Left colon (tissue), 2 donors: ENCODE results near the gene STK36. TPM values are rescaled to one million over a fixed set of nuclear protein-coding genes. Genes with fewer than 3 reads are reported as not detected.
A peak's percentile ranks its signal among the peaks of the same experiment; 100 is the strongest.

Experiments
- ATAC-seq: fragments of 200-7000 bp; cut with Tn5 transposase; one replicate; pipeline ENCODE4 v1.9.1; 2020; ENCODE audit warnings: mild to moderate bottlenecking, moderate library complexity
- DNase-seq, 2 donors: peaks; one replicate each; pipeline ENCODE4 v3.0.0-alpha.2; 2020
- intact Hi-C, 2 donors: fragments of 100-400 bp; cut with DNase I in 1 of 2; cut with micrococcal nuclease in 1 of 2; formaldehyde crosslinking; loops; one replicate each; pipeline versions ENCODE4 v1.11.2 to v1.14.0; 2022; cut with DNase I, micrococcal nuclease
- long read RNA-seq: library from polyadenylated mRNA; unstranded; transcript quantifications from one replicate; pipeline ENCODE4 v2.0.0, GENCODE V29; 2021
- total RNA-seq, 2 donors: library from RNA; stranded (reverse); fragmentation: NEBNext Ultra II Directional; extraction: Animal tissue kit (Norgen Biotek cat#: 25700); gene quantifications; one replicate each; pipeline ENCODE4 v1.2.1, GENCODE V29; 2021
- donor health status: DM: no; HTN: no; CAD: no.
- donor health status: DM: yes; HTN: yes; CAD: no.

The STK36 gene, protein sequence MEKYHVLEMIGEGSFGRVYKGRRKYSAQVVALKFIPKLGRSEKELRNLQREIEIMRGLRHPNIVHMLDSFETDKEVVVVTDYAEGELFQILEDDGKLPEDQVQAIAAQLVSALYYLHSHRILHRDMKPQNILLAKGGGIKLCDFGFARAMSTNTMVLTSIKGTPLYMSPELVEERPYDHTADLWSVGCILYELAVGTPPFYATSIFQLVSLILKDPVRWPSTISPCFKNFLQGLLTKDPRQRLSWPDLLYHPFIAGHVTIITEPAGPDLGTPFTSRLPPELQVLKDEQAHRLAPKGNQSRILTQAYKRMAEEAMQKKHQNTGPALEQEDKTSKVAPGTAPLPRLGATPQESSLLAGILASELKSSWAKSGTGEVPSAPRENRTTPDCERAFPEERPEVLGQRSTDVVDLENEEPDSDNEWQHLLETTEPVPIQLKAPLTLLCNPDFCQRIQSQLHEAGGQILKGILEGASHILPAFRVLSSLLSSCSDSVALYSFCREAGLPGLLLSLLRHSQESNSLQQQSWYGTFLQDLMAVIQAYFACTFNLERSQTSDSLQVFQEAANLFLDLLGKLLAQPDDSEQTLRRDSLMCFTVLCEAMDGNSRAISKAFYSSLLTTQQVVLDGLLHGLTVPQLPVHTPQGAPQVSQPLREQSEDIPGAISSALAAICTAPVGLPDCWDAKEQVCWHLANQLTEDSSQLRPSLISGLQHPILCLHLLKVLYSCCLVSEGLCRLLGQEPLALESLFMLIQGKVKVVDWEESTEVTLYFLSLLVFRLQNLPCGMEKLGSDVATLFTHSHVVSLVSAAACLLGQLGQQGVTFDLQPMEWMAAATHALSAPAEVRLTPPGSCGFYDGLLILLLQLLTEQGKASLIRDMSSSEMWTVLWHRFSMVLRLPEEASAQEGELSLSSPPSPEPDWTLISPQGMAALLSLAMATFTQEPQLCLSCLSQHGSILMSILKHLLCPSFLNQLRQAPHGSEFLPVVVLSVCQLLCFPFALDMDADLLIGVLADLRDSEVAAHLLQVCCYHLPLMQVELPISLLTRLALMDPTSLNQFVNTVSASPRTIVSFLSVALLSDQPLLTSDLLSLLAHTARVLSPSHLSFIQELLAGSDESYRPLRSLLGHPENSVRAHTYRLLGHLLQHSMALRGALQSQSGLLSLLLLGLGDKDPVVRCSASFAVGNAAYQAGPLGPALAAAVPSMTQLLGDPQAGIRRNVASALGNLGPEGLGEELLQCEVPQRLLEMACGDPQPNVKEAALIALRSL (N-terminal part only)
- 10 to 100 TPM; 21.3 to 25.6 TPM for total RNA-seq
- long read RNA-seq, full-length matches to known transcripts = 1 of 7 reads
- long read RNA-seq, partial matches to known transcripts = 4 of 7 reads
- long read RNA-seq, other reads (novel, unspliced or antisense) = 2 of 7 reads

DNA sequence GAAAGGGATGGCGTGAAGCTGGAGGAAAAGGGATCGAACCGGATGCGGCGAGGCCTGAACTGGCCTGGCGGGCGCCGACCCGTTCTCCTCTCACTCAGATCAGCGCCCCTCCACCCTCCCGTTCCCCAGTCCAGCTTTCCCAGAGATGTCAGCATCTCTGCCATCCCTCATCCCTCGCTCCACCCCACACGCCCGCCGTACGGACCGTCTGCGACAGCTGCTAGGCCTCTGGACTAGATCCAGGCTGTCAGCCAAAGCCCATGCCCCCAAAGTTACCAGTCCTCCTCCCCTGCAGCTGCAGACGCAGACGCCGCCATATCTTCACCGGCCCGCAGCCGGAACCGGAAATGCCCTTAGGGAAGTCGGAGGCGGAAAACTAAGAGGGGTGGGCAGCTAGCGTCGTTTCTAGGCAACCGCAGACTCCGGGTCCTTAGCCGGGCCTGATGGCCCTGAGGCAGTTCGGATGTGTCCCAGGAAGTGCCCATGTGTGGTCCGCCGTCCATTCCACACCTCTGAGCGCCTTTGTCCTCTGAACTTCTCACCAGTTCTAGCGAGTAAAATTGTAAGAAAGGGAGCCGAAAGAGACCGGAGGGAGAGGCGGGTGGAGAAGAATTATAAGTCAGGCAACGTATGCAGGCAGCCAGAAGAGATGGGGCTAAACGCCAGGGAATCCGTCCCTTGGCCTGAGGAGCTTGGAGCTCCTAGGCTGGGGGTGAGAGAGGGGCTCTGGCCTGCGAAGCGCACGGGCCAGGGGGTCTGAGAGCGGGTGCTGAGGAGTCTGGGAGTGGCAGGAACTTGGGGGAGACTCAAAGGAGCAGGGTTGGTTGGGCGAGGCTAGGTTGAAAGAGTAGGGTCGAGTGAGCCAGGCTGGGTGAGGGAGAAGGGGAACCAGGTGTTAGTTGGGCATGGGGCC is at the start of gene STK36, which contains the start of gene RNF25:
TSS of gene STK36 (plus strand) at position 433 of the 913 bp plus-strand sequence. CDS start 744 bp downstream, outside the sequence.
TSS of gene RNF25 (minus strand) at position 349 of the 913 bp plus-strand sequence. CDS start at position 317, 32 bp downstream.
- peak; percentile 98 for ATAC-seq
- peak; percentile 84 for DNase-seq
- intact Hi-C loops = no loop called here

DNA sequence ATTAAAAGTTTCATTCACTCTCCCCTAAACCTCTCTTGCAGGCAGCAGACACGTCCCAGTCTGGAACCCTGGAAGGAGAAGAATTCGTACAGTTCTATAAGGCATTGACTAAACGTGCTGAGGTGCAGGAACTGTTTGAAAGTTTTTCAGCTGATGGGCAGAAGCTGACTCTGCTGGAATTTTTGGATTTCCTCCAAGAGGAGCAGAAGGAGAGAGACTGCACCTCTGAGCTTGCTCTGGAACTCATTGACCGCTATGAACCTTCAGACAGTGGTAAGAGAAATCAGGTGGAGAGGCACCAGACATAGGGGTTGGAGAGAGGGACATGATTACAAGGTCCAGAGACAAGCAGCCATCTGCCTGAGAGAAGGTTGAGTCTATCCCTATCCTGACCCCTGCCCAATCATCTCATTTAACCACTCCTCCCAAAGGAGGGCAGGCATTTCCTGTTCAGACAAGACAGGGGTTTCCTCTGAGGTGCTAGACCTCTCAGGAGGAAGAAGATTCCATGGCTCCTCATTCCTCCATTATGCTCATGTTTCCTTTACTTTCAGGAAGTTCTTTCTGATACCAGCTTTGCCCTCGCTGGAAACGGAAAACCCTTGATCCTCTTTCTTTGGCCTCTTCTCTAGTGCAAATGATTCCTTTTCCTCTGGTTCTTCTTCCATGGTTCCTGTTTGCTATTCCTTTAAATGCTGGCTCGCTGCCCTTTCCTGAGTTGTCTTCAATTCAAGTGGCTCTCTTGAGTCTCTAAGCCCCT is 49.1 kb upstream of the STK36 start:
- intact Hi-C loops = no loop called here

DNA sequence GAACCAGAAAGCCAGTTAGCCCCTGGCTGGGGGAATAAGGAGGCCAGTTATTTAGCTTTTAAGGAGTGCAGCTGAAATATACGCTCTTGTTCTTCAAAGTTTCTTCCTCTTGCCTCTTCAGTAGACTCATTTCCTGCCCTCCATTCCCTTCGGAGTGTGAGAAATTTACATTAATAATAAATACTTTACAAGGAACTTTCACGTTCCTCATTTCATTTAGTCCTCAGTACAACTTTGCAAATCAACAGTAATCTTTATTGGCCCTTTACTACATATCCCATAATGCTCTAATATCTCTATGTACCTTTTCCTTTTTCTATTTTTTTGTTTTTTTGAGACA is 48.5 kb upstream of the STK36 start:
- ATAC-seq = no peak
- no peak for DNase-seq
- intact Hi-C loops = no loop called here

More for the DNA sequence above, 49.1 kb upstream of the STK36 start:
- DNase-seq = no peak
- no peak for ATAC-seq

DNA sequence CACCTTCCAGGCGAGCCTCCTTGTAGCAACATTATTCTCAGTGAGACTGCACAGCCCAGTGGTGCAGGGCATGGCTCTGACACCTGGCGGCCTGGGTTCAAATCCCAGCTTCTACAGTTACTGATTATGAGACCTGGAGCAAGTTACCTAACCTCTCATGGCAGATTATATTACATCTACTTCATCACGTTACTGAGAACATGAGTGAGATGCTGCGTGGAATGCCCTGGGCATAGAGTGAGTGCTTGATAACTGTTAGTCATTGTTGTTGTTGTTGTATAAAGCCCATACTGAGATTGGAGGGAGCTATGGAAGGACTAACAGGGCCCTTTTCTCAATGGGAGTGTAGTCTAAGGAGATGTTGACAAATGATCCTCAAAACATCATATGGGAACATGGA is 45.5 kb upstream of the STK36 start:
- no peak for ATAC-seq
- DNase-seq = no peak
- intact Hi-C loops = no loop called here

DNA sequence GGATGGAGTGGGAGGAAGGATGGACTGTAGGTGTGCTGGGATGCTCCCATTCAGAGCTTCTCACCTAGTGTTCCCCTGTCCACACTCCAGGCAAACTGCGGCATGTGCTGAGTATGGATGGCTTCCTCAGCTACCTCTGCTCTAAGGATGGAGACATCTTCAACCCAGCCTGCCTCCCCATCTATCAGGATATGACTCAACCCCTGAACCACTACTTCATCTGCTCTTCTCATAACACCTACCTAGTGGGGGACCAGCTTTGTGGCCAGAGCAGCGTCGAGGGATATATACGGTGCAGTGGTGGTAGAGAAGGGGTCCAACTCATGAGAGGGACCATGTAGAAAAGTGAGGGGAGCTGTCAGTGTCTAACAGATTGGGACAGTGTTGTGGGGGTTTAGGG is 43.9 kb upstream of the STK36 start:
- ATAC-seq (no peak), DNase-seq (no peak)
- intact Hi-C loops = no loop called here

DNA sequence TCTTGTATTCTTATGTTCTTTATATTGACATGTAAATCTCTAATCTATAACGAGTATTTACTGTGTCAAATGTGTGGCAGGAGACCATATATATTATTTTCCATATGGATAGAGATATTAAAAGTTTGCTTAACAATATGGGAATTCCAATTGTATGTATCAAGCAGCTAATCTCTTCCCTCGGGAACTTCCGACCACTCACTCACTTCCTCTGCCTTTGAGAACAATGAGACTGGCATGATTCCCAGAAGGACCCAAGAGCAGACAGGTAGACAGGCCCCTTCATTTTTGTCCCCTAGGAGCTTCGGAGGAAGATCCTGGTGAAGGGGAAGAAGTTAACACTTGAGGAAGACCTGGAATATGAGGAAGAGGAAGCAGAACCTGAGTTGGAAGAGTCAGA is 40.0 kb upstream of the STK36 start:
- DNase-seq (no peak), ATAC-seq (no peak)
- intact Hi-C loops = no loop called here

DNA sequence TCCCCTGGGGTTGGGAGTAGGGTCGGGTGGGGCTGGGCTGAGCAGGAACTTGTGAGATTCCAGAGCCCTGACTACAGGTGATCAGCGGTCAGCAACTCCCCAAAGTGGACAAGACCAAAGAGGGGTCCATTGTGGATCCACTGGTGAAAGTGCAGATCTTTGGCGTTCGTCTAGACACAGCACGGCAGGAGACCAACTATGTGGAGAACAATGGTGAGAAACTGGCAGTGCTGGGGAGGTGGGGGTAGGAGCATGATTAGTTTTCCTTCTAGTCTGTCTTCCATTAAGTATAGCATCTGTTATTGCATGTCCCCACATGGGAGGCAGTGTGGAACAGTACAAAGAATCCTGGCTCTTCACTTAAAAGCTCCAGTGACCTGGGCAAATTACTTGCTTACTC is 36.2 kb upstream of the STK36 start:
- ATAC-seq (no peak), DNase-seq (no peak)
- intact Hi-C loops = no loop called here

DNA sequence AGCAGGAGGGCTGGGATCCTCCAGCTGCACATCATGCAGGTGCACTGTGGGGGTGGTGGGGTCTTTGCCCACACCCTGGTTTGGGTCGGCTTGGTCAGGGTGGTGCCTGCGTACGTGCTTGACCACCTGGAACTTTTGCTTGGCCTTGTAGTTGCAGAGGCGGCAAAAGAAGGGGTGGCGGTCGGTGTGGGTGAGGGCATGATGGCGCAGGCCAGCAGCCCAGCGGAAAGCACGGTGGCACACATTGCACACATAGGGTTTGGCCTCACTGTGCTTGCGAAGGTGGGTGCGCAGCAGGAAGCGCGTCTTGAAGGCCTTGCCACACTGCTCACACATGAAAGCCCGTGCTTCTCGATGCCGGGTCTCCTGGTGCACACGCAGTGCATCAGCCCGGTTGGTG is 33.5 kb upstream of the STK36 start:
- intact Hi-C loops = no loop called here

DNA sequence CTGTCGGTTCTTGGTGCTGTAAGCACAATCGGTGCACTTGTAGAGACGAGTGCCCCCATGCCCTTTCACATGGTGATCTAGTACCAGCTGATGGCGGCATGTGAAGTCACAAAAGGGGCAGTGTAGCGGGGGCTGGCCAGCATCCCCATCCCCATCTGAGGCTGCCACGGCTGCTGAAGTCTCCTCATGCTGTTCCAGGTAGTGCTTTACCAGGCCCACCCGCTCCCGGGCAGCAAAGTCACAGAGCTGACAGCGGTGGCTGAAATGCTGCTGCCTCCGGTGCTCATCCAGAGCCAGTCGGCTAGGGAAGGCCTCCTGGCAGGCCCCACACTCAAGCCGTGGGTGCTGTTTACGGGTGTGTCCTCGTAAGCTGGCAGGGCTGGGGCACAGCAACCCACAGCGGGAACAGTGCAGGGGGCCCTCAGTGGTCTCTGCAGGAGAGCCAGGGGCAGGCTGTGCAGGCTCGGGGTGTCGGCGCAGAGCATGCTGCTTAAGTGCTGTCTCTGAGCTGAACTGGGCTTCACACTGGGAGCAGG is 29.7 kb upstream of the STK36 start:
- intact Hi-C loops = no loop called here
- DNase-seq (no peak), ATAC-seq (no peak)

More for the DNA sequence above, 33.5 kb upstream of the STK36 start:
- DNase-seq = no peak
- ATAC-seq = no peak

DNA sequence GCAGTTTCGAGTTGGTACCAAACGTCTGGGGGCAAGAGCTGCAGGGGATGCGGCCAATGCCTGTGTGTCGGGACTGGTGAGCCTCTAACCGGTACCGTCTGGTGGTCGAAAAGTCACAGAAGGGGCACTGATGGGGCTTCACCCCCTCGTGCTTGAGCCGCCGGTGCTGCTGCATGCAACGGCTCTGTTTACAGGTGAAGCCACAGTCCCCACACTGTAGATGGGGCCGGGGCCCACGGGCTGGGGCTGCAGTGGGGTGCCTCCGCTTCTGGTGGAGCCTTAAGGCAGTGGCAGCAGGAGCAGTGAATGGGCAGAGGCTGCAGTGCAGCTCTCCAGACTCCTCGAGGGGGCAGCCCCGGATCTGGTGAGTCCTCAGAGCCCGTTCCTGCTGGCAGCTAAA is 29.1 kb upstream of the STK36 start:
- intact Hi-C loops = no loop called here
- no peak for DNase-seq
- ATAC-seq = no peak

DNA sequence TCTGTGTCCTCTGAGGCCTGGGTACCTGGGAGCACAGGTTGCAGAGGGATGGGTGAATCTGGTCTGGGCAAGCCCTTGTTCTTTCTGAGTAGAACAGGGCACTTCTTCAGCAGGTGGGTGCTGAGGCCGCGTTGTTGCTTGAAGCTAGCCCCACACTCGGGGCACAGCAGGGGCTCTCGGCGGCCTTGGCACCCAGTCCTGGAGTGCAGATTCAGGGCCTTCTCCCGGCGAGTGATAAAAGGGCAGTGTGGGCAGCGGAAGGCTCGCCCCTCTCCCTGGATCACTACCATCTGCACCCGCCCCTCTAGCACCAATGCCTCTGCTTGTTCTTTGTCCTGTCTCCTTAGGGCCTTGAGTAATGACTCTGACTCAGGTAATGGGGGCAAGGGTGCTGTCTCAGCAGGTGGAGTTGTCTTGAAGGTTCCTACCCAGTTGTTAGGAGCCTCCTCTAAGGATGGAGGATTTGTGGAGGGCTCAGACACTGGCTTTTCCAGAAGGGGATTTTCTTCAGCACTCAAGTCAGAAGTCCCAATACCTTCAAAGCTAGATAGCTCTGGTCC is 28.1 kb upstream of the STK36 start:
- intact Hi-C loops = no loop called here
- no peak for ATAC-seq

DNA sequence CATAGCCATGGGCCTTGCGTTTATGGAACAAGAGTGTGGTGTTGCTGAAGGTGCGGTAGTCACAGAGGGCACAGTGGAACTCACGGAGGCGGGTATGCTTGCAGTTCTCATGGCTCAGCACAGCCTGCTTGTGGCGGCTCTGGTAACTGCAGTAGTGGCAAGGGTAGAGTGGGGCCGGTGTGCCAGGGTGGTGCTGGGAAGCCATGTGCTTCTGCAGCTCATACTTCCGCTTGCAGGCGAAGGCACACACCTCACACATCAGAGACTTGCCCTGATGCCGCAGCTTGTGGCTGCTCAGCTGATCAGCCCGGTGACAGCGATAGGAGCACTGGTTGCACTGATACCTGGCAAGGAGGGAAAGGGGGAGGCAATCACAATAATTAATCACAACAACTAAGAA is 27.2 kb upstream of the STK36 start:
- no peak for DNase-seq
- intact Hi-C loops = no loop called here
- ATAC-seq = no peak

More for the DNA sequence above, 28.1 kb upstream of the STK36 start:
- no peak for DNase-seq

DNA sequence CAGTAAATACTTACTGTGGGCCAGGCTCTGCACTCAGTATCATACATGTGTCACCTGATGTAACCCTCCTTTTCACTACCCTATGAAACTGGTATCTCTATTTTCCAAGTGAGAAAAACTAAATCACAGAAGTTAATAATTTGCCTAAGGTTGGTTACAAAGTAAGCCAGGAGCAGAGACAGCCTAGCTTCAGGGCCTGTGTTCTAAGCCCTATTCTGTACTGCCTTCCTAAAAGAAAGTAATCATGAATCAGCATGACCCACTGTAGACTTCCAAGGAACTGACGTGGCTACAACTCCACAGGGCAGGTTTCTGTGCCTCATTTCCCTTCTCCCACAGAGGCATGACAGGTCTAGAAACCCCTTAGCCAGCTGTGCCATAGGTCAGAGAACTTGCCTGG is 26.8 kb upstream of the STK36 start:
- intact Hi-C loops = no loop called here
- ATAC-seq (no peak), DNase-seq (no peak)

DNA sequence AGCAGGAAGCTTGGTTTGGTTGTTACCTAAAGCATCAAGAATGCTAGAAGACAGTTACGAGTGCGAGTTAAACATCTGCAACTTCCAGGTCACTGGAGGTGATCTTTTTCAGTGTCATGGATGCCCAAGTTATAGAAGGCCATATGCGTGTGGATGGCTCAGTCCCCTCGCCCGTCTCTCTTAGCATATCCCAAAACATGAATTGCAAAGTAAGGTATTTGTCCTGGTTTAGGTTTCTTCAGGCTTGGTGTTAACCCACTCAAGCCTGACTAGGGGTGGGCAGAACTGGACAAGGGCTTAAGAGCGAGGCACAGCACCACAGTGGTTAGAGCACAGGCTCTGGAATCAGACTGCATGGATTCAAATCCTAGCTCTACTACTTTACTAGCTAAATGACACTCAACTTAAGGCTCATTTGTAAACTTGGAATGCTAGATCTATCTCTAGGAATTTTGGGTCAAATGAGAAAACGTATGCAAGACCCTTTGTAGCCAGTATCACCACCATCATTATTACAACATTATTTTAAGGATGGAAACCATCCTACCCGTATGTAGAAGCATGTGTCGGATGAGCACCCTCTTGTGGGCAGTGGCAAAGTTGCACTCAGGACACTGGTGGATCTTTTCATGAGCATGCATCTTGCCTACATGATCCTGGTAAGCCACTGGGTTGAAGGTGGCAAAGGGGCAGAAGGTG is 23.6 kb upstream of the STK36 start:
- intact Hi-C loops = no loop called here
- DNase-seq = peak in 1 of 2 donors; percentile 50
- ATAC-seq = peak; percentile 87

DNA sequence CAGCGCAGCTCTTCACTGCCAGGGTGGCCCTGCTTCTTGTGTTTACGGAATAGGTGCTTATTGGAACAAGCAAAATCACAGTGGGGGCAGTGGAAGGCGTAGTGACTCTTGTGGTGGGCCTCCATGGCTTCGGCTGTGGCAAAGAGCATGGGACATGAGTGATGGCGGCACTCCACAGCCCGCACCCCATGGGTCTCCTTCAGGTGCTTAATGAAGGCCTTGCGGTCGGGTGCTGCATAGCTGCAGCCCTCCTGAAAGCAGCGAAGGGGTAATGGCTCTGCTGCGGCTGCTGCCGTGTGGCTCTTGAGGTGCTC is 23.1 kb upstream of the STK36 start:
- DNase-seq (no peak), ATAC-seq (peak; percentile 21)
- intact Hi-C loops = no loop called here

DNA sequence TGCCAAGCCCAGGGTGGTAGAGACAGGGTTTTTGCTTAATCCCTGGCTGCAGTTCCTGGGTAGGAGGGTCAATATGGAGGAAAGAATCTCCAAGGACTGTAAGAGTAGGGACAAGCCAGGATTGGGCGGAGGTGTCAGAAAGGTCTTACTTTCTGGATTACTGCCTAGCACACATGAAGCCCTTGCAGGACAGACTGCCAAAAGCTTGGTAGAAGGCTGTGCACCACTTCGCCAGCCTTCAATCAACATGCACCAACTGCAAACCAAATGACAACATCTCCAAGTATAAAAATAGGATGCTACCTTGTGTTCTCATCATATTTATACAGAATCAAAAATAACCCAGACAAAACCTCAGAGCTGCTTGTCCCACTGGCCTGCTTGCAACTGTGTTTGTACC is 16.1 kb upstream of the STK36 start:
- DNase-seq = no peak
- intact Hi-C loops = no loop called here
- ATAC-seq = no peak
